ENCODE results near the gene KHDRBS2.

DNA sequence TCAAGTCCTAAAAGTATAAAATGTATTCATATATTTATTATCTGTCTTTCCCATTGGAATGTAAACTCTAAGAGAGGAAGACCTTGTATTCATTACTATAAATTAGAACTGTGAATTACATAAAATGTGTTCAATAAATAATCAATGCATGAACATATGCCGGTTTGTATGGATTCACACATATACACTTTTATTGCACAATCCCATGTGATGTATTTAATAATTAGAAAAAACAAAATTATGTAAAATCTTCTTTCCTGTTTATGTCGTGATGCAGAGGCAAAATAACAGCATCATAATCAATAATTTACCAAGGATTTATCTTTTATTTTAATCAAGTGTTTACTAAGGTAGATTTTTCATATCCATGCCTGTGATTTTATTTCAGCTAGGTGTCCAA, 240.5 kb downstream of the KHDRBS2 start:
- TF ChIP-seq, protein P1, sequence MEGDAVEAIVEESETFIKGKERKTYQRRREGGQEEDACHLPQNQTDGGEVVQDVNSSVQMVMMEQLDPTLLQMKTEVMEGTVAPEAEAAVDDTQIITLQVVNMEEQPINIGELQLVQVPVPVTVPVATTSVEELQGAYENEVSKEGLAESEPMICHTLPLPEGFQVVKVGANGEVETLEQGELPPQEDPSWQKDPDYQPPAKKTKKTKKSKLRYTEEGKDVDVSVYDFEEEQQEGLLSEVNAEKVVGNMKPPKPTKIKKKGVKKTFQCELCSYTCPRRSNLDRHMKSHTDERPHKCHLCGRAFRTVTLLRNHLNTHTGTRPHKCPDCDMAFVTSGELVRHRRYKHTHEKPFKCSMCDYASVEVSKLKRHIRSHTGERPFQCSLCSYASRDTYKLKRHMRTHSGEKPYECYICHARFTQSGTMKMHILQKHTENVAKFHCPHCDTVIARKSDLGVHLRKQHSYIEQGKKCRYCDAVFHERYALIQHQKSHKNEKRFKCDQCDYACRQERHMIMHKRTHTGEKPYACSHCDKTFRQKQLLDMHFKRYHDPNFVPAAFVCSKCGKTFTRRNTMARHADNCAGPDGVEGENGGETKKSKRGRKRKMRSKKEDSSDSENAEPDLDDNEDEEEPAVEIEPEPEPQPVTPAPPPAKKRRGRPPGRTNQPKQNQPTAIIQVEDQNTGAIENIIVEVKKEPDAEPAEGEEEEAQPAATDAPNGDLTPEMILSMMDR (IDR thresholded peaks at IDR 0.05), result no peak
- no peak for TF ChIP-seq POLR2A (IDR thresholded peaks at IDR 0.05)
